Measurements from ENCODE around the gene FTL. TPM values are rescaled to one million over a fixed set of nuclear protein-coding genes. Genes with fewer than 3 reads are reported as not detected.

FTL gene
- total RNA-seq, 1 experiment from 2014 or later, result 1,459 TPM

DNA sequence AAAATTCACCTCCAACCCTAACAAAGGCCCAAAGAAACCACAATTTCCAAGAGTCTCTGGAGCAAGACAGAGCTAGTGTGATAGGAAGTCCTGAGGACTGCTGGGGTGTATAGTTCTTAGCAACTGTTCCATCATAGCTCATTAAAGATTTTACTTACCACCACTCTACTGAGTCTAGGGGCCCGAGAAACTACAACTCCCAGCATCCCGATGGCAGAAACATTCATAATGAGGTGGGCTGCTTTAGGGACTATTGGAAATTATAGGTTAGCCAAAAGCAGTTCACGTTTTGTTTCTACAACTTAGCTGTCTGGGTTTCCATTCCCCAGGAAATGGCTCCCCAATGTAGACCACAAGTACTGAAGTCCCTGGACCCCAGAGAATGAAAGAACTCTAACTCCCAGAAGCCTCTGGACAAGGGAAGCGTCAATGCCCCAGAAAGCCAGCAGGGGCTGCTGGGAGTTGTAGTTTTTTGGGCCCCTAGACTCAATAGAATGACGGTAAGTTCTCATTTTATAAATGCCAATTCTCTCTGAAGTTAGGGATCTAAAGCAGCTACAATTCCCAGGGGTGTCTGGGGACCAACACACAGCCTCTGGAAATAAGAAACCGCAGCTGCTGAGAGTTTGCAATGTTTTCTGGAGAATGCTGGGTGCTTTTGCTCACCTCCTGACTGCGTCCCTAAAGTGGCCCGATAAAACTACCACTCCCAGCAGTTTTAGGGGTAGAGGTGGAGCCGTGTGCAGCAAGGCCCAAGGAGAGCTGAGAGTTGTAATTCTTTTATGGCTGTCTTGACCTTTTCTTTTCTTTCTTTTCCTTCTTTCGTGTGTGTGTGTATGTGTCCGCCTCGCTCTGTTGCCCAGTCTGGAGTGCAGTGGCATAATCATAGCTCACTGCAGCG lies 11.1 kb downstream of the FTL start:
- H3K4me1 Mint-ChIP-seq (ENCODE audit: low read depth, unreplicated experiment), result no peaks in the 10 kb centered on the region
- intact Hi-C loops (cut with micrococcal nuclease; ENCODE audit: unreplicated experiment), result no loop called here
- BruUV-seq (replicated peaks), result no TSS peak
- TF ChIP-seq, protein P1, sequence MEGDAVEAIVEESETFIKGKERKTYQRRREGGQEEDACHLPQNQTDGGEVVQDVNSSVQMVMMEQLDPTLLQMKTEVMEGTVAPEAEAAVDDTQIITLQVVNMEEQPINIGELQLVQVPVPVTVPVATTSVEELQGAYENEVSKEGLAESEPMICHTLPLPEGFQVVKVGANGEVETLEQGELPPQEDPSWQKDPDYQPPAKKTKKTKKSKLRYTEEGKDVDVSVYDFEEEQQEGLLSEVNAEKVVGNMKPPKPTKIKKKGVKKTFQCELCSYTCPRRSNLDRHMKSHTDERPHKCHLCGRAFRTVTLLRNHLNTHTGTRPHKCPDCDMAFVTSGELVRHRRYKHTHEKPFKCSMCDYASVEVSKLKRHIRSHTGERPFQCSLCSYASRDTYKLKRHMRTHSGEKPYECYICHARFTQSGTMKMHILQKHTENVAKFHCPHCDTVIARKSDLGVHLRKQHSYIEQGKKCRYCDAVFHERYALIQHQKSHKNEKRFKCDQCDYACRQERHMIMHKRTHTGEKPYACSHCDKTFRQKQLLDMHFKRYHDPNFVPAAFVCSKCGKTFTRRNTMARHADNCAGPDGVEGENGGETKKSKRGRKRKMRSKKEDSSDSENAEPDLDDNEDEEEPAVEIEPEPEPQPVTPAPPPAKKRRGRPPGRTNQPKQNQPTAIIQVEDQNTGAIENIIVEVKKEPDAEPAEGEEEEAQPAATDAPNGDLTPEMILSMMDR (IDR thresholded peaks at IDR 0.05; ENCODE audit: unreplicated experiment), result no peak
- no peak for DNase-seq
- H3K27me3 Mint-ChIP-seq (ENCODE audit: unreplicated experiment), result no peaks in the 10 kb centered on the region
- no peaks in the 10 kb centered on the region for H3K9me3 Mint-ChIP-seq (ENCODE audit: low read depth, unreplicated experiment)
- no peak overlapping the region for H3K4me3 Mint-ChIP-seq (ENCODE audit: low read depth, unreplicated experiment)
- CTCF ChIA-PET, result interaction anchor here (0.7 kb wide), 1 partner anchor 245 kb away, joined by 4 read pairs; no protein-coding TSS in a partner anchor
- no peak overlapping the region for H3K27ac Mint-ChIP-seq (ENCODE audit: unreplicated experiment)
- peaks cover 49% of the 10 kb centered on the region for H3K36me3 Mint-ChIP-seq (ENCODE audit: insufficient read depth, unreplicated experiment)

DNA sequence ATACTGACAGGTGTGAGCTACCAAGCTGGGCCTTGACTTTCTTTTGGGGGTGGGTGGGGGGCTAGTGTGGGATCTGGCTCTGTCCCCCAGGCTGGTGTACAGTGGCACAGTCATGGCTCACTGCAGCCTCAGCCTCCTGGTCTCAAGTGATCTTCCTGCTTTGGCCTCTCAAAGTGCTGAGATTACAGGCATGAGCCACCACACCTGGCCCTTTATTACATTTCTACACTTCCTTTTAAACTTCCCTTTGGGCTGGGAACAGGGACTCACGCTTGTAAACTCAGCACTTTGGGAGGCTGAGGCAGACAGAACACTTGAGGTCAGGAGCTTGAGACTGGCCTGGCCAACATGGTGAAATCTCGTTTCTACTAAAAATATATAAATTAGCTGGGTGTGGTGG lies 12.0 kb downstream of the FTL start:
- Mint-ChIP-seq H3K4me1 (ENCODE audit: low read depth, unreplicated experiment) (no peaks in the 10 kb centered on the region), H3K27ac (ENCODE audit: unreplicated experiment) (no peak overlapping the region), H3K27me3 (ENCODE audit: unreplicated experiment) (no peaks in the 10 kb centered on the region), H3K4me3 (ENCODE audit: low read depth, unreplicated experiment) (no peak overlapping the region), H3K36me3 (ENCODE audit: insufficient read depth, unreplicated experiment) (peaks cover 51% of the 10 kb centered on the region), H3K9me3 (ENCODE audit: low read depth, unreplicated experiment) (no peaks in the 10 kb centered on the region)
- CTCF ChIA-PET, result no interaction called here
- no peak for DNase-seq
- TF ChIP-seq, protein P1 (IDR thresholded peaks at IDR 0.05; ENCODE audit: unreplicated experiment), result no peak
- BruUV-seq (replicated peaks), result no TSS peak
- intact Hi-C loops (cut with micrococcal nuclease; ENCODE audit: unreplicated experiment), result no loop called here

DNA sequence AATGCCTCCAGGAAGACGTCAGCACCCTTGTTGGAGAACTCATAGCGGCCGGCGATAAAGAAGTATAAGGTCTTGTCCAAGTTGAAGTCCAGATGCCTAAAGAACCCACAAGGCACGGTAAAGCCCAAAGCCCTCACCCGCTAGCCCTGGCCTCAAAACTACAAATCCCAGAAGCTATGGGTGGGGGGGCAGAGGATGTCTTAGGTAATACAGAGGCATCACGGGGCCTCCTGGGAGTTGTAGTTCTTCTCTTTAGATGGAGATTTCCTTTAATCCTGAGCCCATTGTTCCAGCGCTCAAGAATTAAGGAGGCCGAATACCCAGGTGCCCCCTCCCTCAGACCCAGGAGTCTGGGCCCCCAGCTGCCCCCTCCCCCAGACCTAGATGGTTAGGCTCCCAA lies 17.2 kb downstream of the FTL start:
- CTCF ChIA-PET, result interaction anchor here (0.9 kb wide), 1 partner anchor 12 kb away, joined by 3 read pairs; no protein-coding TSS in a partner anchor
- no peak for DNase-seq
- TF ChIP-seq, protein P1 (IDR thresholded peaks at IDR 0.05; ENCODE audit: unreplicated experiment), result no peak
- Mint-ChIP-seq H3K9me3 (ENCODE audit: low read depth, unreplicated experiment) (no peaks in the 10 kb centered on the region), H3K27ac (ENCODE audit: unreplicated experiment) (no peak overlapping the region), H3K36me3 (ENCODE audit: insufficient read depth, unreplicated experiment) (peaks cover 66% of the 10 kb centered on the region), H3K4me3 (ENCODE audit: low read depth, unreplicated experiment) (no peak overlapping the region), H3K27me3 (ENCODE audit: unreplicated experiment) (no peaks in the 10 kb centered on the region), H3K4me1 (ENCODE audit: low read depth, unreplicated experiment) (no peaks in the 10 kb centered on the region)
- BruUV-seq (replicated peaks), result no TSS peak
- intact Hi-C loops (cut with micrococcal nuclease; ENCODE audit: unreplicated experiment), result no loop called here

DNA sequence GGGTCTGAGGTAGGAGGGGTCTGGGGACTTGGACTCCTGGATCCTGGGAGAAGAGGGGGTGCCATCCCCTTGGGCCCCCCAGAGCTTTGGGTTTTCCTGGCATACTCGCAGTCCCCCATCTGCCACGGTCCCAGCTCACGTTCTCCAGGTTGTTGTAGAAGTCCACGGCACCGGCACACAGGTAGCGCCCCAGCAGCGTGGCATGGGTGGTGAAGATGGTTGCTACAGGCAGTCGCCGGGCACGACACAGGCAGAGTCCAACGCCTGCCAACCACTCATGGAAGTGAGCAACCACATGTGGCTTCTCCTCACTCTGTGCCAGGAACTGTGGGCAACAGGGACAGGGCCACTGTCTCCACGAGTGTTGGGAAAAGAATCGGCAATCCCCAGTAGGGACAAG lies 20.6 kb downstream of the FTL start:
- Mint-ChIP-seq H3K4me3 (ENCODE audit: low read depth, unreplicated experiment) (no peak overlapping the region), H3K36me3 (ENCODE audit: insufficient read depth, unreplicated experiment) (peaks cover 57% of the 10 kb centered on the region)
- CTCF ChIA-PET, result no interaction called here

More for the DNA sequence above, 20.6 kb downstream of the FTL start:
- Mint-ChIP-seq H3K27ac (ENCODE audit: unreplicated experiment) (no peak overlapping the region), H3K9me3 (ENCODE audit: low read depth, unreplicated experiment) (no peaks in the 10 kb centered on the region), H3K27me3 (ENCODE audit: unreplicated experiment) (no peaks in the 10 kb centered on the region), H3K4me1 (ENCODE audit: low read depth, unreplicated experiment) (peaks cover 9% of the 10 kb centered on the region)
- intact Hi-C loops (cut with micrococcal nuclease; ENCODE audit: unreplicated experiment), result no loop called here
- TF ChIP-seq, protein P1 (IDR thresholded peaks at IDR 0.05; ENCODE audit: unreplicated experiment), result no peak
- no TSS peak for BruUV-seq (replicated peaks)
- no peak for DNase-seq
